ENCODE results near the gene THSD7A. TPM values are rescaled to one million over a fixed set of nuclear protein-coding genes. Genes with fewer than 3 reads are reported as not detected.

The THSD7A gene
- total RNA-seq, 1 experiment from 2014 or later: 0.64 TPM

DNA sequence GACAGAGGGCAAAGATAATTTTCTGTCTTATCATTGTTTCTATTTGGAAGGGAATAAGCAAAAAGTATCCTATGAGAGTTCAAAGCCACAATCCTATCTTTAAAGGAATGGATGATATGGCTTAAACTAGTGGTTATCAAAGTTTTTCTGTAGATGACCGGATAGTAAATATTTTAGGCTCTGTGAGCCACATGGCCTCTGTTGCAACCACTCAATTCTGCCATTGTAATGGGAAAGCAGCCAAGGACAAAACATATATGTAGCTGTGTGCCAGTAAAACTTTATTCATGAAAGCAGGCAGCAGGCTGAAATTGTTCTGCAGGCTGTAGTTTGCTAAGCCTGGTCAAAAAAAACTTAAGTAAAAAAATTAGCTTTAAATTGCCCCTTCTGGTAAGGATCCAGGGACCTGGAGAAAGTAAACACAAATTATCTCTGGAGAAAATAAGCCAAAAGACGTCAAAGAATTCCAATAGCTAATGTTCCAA lies 73.3 kb downstream of the THSD7A start:
- no TSS peak for BruUV-seq (replicated peaks)
- H3K27ac ChIP-seq (ENCODE audit: low read depth, low read length, poor library complexity, severe bottlenecking): no peak overlapping the region

DNA sequence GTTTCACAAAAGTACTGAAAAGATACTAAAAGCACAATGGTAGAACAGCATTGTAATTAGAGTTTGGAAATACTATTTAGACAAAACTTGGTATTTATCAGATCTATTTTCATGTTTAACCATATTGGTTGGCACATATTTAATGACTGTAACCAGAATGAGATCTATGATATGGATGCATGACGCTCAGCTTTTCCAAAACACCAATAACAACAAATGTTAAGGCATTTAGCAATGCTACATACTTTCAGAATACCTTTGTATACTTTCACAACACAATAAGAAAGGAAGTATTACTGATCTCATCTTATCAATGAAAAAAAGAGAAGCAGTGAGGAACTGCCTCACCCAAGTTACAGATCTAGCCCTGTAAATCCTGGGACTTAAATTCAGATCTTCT lies 74.8 kb downstream of the THSD7A start:
- CTCF ChIA-PET: no interaction called here
- DNase-seq (ENCODE audit: low spot score): no peak
- H3K36me3 ChIP-seq (ENCODE audit: insufficient read depth, low read length, poor library complexity, severe bottlenecking): no peaks in the 10 kb centered on the region
- H3K4me3 ChIP-seq (ENCODE audit: low read depth, low read length, poor library complexity, severe bottlenecking): no peak overlapping the region
- no TSS peak for BruUV-seq (replicated peaks)
- no peaks in the 10 kb centered on the region for H3K9me3 ChIP-seq (ENCODE audit: low read depth, low read length, poor library complexity, severe bottlenecking)
- no peak for TF ChIP-seq EZH2 (IDR thresholded peaks at IDR 0.05; ENCODE audit: borderline replicate concordance, low read depth, low read length, poor library complexity, severe bottlenecking)
- TF ChIP-seq, protein P1, sequence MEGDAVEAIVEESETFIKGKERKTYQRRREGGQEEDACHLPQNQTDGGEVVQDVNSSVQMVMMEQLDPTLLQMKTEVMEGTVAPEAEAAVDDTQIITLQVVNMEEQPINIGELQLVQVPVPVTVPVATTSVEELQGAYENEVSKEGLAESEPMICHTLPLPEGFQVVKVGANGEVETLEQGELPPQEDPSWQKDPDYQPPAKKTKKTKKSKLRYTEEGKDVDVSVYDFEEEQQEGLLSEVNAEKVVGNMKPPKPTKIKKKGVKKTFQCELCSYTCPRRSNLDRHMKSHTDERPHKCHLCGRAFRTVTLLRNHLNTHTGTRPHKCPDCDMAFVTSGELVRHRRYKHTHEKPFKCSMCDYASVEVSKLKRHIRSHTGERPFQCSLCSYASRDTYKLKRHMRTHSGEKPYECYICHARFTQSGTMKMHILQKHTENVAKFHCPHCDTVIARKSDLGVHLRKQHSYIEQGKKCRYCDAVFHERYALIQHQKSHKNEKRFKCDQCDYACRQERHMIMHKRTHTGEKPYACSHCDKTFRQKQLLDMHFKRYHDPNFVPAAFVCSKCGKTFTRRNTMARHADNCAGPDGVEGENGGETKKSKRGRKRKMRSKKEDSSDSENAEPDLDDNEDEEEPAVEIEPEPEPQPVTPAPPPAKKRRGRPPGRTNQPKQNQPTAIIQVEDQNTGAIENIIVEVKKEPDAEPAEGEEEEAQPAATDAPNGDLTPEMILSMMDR (conservative IDR thresholded peaks at IDR 0.05; ENCODE audit: low read depth, low read length): no peak
- no peaks in the 10 kb centered on the region for H3K4me1 ChIP-seq (ENCODE audit: insufficient read depth, low read length, poor library complexity, severe bottlenecking)
- POLR2A ChIA-PET (ENCODE audit: low non-redundant PET): no interaction called here
- H3K27me3 ChIP-seq (replicated peaks; ENCODE audit: insufficient read depth, low read depth, low read length, poor library complexity): no peaks in the 10 kb centered on the region
- no peak overlapping the region for H3K27ac ChIP-seq (ENCODE audit: low read depth, low read length, poor library complexity, severe bottlenecking)
- intact Hi-C loops (cut with micrococcal nuclease; ENCODE audit: unreplicated experiment): loop anchor here (10.0 kb wide), 1 partner anchor 308 kb away; no protein-coding TSS in a partner anchor

More for the DNA sequence above, 73.3 kb downstream of the THSD7A start:
- POLR2A ChIA-PET (ENCODE audit: low non-redundant PET): no interaction called here
- Histone ChIP-seq H3K9me3 (ENCODE audit: low read depth, low read length, poor library complexity, severe bottlenecking) (no peaks in the 10 kb centered on the region), H3K4me3 (ENCODE audit: low read depth, low read length, poor library complexity, severe bottlenecking) (no peak overlapping the region), H3K4me1 (ENCODE audit: insufficient read depth, low read length, poor library complexity, severe bottlenecking) (no peaks in the 10 kb centered on the region), H3K27me3 (replicated peaks; ENCODE audit: insufficient read depth, low read depth, low read length, poor library complexity) (no peaks in the 10 kb centered on the region), H3K36me3 (ENCODE audit: insufficient read depth, low read length, poor library complexity, severe bottlenecking) (no peaks in the 10 kb centered on the region)
- CTCF ChIA-PET: no interaction called here
- DNase-seq (ENCODE audit: low spot score): no peak
- intact Hi-C loops (cut with micrococcal nuclease; ENCODE audit: unreplicated experiment): loop anchor here (10.0 kb wide), 1 partner anchor 306 kb away; no protein-coding TSS in a partner anchor
- TF ChIP-seq, protein P1 (conservative IDR thresholded peaks at IDR 0.05; ENCODE audit: low read depth, low read length): no peak
- TF ChIP-seq EZH2 (IDR thresholded peaks at IDR 0.05; ENCODE audit: borderline replicate concordance, low read depth, low read length, poor library complexity, severe bottlenecking): no peak

DNA sequence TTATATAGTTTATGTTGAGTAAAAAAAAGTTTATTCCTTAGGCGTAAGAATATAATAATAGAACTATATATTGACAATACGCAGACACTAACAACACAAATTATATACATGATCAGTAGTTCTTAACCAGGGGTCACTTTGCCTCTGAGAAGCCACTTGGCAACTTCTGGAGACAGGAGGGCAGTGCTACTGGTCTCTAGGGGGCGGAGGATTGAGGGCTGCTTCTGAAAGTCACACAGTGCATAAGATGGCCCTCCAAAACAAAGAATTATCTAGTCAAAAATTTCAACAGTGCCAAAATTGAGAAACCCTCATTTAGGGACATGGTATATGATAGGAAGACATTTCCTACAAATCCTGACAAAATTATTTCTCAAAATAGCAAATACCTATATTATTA lies 77.1 kb downstream of the THSD7A start:
- H3K4me1 ChIP-seq (ENCODE audit: insufficient read depth, low read length, poor library complexity, severe bottlenecking): no peaks in the 10 kb centered on the region
- no peaks in the 10 kb centered on the region for H3K9me3 ChIP-seq (ENCODE audit: low read depth, low read length, poor library complexity, severe bottlenecking)
- DNase-seq (ENCODE audit: low spot score): no peak
- no peak overlapping the region for H3K4me3 ChIP-seq (ENCODE audit: low read depth, low read length, poor library complexity, severe bottlenecking)
- ChIA-PET CTCF (no interaction called here), POLR2A (ENCODE audit: low non-redundant PET) (no interaction called here)
- BruUV-seq (replicated peaks): no TSS peak
- H3K36me3 ChIP-seq (ENCODE audit: insufficient read depth, low read length, poor library complexity, severe bottlenecking): no peaks in the 10 kb centered on the region
- H3K27ac ChIP-seq (ENCODE audit: low read depth, low read length, poor library complexity, severe bottlenecking): no peak overlapping the region
- no peak for TF ChIP-seq EZH2 (IDR thresholded peaks at IDR 0.05; ENCODE audit: borderline replicate concordance, low read depth, low read length, poor library complexity, severe bottlenecking)
- TF ChIP-seq, protein P1 (conservative IDR thresholded peaks at IDR 0.05; ENCODE audit: low read depth, low read length): no peak
- intact Hi-C loops (cut with micrococcal nuclease; ENCODE audit: unreplicated experiment): loop anchor here (10.0 kb wide), 1 partner anchor 310 kb away; no protein-coding TSS in a partner anchor
- no peaks in the 10 kb centered on the region for H3K27me3 ChIP-seq (replicated peaks; ENCODE audit: insufficient read depth, low read depth, low read length, poor library complexity)
